ENCODE measurements around the gene PBX4. TPM values are rescaled to one million over a fixed set of nuclear protein-coding genes. Genes with fewer than 3 reads are reported as not detected.

The PBX4 gene
- total and polyA plus RNA-seq, 2 of the 8 experiments (the other 6 are each of a cell fraction or from before 2014, with no cell fraction given) = 3.4 to 3.8 TPM

- TF ChIP-seq RNF2 (IDR thresholded peaks at IDR 0.05; ENCODE audit: borderline replicate concordance, low read depth, low read length, missing control alignments, poor library complexity, severe bottlenecking) (no peak), KDM1A (IDR thresholded peaks at IDR 0.05; ENCODE audit: borderline replicate concordance, low read length) (no peak), CREB1 (IDR thresholded peaks at IDR 0.05) (no peak), CBX8 (IDR thresholded peaks at IDR 0.05; ENCODE audit: borderline replicate concordance, low read depth, low read length) (no peak)
These were observed 72.8 kb downstream of the PBX4 start (continued) for GRCh38 chr19:19545707-19546106.
